GM21360 (cell line): ENCODE results near the gene SOX18.
A peak's percentile ranks its signal among the peaks of the same experiment; 100 is the strongest.

Experiments used
- ATAC-seq: cut with Tn5 transposase; IDR thresholded peaks from one replicate; pipeline ENCODE4 v1.9.1; 2021; ENCODE audit warnings: mild to moderate bottlenecking, moderate library complexity; ENCODE audit not compliant: unreplicated experiment

The SOX18 gene

DNA sequence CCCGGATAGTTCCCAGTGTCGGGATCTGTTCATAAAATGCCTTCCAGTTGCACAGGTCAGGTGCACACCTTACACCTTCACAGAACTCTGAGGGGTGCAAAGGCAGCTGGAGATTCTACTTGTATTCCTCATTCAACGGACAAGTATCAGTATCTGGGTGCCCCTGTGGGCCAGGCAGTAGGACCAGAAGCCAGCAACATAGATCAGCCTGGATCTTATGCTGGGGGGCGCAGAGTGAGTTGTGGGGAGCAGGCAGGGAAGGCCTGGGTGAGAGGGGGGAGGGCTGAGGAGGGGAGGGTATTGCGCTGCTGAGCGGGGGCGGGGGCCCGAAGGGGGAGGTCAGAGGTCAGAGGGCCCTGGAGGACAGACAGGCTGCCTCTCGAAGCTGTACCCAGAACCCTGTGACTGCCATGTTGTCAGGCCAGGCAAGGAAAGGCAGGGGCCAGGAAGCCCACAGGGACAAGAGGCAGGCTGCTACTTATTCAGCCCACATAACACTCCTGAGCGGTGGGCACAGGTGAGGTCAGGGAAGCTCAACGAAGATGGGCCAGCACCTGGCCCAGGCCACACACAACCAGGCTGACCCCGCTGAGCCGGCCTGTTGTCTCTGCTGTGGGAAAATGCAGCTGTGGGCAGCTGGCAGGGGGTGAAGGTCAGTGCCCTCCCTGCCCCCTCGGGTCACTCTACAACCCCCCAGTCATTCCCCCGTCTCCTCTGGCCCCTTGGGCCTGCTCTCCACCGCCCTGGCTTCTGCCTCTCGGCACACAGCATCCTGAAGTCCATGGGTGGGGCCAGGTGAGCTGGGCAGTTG is 31.6 kb upstream of the SOX18 start:
- no peak for ATAC-seq

DNA sequence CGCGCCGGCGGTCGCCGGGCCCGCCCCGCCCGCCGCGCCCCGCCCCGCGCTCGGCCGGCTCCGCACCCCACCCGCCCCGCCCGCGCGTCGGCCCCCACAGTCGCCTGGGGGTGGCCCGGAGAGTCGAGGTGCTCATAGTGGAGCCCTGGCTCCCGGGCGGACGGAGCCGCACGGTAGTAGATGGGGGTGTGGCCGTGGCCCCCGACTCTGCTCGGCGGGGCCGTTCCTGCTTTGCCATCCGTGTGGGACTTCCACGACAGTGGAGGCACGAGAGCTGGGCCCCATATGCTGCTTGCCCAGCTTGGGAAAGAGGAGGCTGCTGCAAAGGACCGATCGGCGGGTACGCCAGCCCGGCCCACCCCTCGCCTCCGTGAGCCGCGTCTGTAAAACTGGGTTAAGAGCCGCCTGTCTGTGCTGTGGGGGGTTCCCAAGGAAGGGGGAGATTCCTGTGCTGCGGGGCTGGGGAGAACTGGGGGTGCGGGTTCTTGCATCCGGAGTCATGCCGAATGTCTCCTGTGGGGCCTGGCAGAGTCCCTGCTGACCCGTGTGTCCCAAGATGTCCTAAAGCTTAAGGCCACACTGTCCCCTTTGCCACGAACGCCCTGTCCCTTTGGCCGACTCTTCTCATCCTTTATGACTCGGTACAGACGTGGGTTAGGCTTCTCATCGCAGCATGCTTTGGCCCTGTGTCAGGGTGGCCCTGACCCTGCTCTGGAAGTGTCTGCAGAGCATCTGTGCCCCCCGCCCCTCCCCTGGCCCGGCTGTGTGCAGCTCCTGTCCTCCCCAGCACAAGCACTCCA is 30.8 kb upstream of the SOX18 start, which contains the start of gene OPRL1:
Gene OPRL1, plus strand, starts transcription at position 70 of the 800 bp plus-strand sequence. CDS start 12,639 bp downstream, outside the sequence.
- ATAC-seq, result no peak

DNA sequence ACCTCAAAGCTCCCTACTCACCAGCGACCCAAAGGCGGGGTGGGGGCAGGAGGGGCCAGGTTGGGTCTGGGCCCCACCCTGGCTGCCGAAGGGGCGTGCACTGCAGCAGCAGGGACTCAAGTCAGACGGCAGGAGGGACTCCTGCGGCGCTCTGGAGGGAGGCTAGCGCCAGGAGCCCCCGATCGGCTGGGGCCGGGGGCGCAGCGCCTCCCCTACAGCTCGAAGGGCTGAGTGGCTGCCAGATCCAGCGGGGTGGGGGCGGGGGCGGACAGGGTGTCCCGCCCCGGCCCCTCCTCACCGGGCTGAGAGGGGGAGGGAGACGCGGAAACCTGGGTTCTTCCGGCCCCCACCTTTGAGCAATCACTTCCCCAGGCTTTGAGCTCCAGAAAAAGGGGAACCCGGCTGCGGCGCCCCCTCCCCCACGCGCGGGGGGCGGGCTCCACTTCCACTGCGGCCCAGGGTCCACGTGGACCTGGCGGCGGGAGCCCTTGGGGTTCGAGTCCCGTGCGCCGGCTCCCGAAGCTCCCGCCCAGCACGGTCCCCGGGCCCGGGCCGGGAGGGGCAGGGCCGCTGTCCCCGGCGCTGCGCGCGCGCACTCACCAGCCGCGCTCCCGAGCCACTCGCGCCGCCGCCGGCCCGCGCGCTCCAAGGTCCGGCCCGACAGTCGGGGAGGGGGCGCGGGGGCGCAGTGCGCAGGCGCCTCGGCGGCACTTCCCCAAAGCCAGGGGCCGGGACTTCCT is 30.0 kb upstream of the SOX18 start, which contains the start of gene RGS19:
Gene RGS19, minus strand, starts transcription at position 246 of the 740 bp plus-strand sequence. CDS start 2,632 bp downstream, outside the sequence.
- peak; percentile 36 for ATAC-seq

DNA sequence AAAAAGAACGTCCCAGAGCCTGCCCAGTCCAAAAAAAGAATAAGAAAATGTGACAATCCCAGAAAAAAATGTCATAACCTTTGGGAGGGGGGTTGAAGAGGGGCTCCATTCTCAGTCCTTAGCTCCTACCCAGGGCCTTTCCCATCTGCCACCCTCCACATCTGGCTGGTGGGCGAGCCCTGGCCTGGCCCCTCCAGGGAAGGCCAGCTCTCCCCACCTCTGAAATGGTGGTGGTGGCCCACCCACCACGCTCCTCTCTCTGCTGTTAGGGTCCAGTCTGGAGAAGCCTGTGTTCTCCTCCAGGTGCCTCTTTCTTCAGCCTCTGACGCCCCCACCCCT is 29.5 kb upstream of the SOX18 start:
- ATAC-seq, result no peak

DNA sequence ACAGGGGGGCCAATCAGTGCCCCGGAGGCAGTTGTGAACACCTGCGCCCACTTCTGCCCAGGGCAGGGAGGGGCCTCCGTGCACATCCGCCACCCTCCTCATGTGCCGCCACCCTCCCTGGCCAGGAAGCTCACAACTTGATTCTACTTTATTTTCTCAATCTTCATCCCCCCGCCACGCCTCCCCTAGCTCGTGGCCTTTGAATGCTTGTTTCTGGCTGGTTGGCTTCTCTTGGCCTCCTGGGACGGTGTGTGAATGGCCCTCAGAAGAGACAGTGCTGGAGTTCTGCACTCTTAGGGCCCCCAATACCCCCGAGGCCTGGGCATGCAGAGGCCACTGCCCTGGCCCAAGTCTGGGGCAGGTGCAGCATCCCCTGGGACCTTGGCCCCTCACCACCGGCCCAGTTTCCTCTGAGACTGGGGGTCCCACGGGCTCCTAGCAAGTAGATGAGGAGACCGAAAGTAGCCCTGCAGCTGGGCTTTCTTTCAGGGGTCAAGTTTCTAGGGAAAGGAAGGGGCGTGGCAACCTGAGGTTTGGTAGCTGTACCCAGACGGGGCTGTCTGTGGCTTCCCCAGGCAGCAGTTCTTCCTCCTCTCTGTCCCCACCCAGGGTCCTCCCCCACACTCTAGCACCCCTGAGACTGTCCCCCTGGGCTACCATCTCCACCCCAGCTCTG is 28.6 kb upstream of the SOX18 start:
- no peak for ATAC-seq

DNA sequence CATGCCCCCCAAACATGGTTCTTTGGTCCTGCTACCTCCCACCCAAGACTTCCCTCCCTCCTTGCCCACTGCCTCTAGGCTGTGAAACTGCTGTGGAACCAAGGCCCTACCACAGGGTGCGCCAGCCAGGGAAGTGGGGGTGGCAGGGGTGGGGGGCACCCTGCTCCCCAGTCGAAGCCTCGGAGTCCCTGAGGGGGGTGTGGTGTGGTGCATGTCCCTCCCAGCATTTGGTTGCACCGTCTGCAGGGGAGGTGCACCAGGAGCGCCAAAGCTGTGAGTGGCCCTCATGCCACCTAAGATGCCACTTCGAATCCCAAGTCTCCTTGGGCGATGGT is 28.1 kb upstream of the SOX18 start:
- ATAC-seq, result no peak

DNA sequence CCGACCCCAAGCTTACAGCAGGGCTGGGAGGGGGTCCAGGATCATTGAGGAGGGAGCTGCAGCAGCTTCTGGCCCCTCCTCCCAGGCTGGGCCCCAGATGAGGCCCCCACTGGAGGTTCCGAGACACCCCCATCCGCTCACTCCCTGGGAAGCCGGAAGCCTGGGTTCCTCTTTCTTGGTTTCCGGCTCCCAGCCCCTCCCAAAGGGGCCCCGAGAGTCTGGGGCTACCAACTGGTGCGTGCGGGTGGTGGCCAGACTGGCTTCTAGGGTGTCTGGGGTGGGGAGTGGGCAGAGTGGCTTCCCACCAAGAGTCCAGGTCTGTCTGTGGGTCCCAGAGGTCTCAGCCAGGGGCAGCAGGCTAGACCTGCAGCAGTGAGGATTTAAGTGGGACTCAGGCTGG is 27.7 kb upstream of the SOX18 start:
- no peak for ATAC-seq

DNA sequence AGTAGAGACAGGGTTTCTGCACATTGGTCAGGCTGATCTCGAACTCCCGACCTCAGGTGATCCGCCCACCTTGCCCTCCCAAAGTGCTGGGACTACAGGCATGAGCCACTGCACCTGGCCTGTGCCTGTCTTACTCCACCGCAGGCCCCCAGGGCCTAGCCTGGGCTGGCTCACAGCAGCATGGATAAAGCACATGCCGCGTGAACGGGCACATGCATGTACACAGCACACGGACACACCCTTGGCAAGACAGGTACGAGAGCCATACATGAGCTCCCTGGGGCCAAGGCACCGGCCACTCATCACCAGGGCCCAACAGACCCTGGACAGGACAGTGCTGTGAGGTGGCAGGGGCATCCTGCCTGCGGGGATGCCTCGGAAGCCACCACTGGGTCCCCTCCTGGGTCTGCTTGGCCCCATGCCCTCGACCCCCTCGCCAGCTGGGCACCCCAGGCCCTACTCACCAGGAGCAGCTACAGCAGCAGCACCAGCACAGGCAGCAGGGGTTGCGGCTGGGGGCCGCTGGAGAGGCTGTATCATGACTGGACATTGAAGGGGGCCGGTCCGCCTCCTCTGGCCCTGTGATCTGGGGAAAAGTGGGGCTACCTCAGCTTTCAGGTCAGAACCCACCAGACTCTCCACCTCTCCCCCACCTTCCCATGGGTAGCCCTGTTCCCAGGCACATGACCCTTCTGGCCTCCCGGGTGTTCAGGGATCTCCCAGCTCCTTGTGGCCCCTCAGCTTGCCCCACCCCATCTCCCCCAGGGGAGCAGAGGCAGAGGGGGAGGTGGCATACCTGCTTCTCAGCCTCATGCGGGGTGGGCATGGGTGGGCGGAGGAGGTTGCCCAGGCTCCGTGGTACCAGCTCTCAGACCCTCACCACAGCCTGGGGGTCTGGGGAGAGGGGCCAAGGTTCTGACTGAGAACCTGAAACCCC is 26.9 kb upstream of the SOX18 start:
- no peak for ATAC-seq

DNA sequence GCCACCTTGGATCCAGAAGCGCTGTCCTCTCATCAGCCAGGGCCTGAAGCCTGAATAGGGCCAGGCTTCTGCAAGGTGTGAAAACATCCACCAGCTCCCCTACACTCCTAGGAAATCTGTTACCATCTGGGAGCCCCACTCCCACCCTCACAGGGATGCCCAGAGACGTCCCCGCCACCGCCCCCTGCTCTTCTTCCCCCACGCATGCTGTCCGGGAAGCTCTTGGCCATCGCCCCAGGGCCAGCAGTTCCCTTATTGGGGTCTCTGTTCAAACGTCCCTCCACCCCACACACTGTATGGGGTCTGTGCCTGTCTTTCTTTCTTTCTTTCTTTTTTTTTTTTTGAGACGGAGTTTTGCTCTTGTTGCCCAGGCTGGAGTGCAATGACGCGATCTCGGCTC is 26.1 kb upstream of the SOX18 start:
- ATAC-seq, result no peak

DNA sequence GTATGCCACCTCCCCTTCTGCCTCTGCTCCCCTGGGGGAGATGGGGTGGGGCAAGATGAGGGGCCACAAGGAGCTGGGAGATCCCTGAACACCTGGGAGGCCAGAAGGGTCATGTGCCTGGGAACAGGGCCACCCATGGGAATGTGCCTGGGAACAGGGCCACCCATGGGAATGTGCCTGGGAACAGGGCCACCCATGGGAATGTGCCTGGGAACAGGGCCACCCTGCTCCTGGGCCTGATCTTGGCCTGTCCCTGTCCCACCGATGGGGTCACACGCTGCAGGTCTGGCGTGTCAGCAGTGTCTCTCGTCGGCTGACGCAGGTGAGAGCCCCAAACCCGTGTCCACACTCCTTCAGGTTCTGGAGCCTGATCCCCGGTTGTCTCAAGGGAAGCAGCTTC is 25.5 kb upstream of the SOX18 start:
- no peak for ATAC-seq

DNA sequence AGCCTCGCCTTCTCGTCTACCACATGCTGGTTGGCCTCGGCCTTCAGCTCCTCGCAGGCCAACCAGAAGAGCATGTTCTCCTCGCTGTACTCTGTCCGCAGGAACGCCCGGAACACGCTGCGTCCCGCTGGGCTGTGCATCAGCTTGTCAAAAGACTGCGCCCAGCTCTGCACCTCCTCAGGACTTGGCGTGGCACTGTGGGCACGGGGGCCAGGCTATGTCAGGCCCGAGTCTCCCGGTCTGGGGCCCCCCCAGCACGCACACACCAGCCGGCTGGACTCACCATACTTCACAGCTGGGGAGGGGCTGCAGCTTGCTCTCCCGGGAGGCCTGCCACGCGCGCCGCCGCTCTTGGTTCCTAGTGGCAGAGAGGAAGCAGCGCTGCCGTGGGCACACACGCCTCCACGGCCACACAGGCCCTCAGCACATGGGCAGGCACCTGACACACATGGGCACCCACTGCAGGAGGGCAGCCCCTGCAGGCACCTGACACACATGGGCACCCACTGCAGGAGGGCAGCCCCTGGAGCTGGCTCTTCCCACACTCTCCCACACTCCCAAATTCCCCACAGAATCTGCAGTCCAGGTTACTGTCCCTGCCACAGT is 24.8 kb upstream of the SOX18 start:
- no peak for ATAC-seq

DNA sequence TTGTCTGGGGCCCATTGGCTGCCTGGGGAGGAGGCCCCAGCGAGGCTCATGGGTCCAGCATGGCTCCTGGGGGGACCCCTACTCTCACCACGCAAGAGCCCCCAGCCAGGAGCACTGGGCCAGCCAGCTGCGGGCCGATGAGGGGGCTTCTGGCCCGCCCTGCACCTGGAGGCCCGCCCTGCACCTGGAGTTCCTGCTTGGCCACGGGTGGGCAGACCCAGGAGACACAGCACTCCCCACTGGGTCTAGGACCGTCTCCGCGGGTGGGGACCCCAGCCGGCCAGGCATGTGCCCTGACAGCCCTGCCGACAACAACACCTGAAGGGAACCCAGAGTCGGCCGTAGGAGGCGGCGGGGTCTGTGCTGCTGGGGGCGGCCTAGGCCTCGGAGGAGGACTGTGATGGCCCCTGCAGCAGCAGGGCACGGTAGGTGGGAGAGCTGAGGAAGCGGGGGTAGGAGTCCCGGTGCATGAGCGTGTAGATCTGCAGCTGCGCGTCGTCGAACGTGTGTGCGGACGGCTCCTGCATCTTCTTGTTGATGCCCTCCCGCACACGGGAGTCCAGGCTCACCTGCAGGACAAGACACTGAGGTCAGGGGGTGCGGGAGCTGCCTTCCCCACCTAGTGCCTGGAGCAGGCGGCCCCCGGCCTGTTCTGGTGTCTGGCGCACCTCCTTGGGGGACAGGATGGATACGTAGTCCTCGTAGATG is 24.2 kb upstream of the SOX18 start:
- ATAC-seq, result no peak

DNA sequence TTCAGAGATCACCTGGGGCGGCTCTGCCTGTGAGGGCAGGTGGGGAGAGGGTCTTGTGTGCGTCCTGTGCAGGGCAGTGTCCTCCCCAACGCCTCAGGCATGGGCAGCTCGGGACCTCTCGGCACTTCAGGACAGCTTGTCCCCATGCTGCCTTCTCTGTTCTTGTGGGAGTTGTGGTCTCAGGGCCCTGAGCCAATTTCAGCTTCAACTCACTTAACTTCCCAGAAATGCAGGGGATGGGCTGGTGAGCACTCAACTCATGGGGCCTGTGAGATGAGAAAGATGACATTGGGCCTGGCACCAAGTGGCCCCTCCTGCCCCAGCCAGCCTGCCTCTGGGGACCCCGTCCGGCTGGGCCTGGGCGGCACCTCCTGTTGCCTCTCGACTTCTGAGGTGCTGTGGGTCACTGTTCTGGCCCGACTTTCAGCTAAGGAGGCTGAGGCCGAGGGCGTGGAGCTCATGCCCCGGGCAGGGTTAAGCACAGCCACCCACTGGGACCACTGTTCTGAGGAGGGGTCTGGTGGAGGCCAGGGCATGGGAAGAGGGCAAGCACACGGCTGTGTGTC is 23.1 kb upstream of the SOX18 start:
- ATAC-seq, result no peak

DNA sequence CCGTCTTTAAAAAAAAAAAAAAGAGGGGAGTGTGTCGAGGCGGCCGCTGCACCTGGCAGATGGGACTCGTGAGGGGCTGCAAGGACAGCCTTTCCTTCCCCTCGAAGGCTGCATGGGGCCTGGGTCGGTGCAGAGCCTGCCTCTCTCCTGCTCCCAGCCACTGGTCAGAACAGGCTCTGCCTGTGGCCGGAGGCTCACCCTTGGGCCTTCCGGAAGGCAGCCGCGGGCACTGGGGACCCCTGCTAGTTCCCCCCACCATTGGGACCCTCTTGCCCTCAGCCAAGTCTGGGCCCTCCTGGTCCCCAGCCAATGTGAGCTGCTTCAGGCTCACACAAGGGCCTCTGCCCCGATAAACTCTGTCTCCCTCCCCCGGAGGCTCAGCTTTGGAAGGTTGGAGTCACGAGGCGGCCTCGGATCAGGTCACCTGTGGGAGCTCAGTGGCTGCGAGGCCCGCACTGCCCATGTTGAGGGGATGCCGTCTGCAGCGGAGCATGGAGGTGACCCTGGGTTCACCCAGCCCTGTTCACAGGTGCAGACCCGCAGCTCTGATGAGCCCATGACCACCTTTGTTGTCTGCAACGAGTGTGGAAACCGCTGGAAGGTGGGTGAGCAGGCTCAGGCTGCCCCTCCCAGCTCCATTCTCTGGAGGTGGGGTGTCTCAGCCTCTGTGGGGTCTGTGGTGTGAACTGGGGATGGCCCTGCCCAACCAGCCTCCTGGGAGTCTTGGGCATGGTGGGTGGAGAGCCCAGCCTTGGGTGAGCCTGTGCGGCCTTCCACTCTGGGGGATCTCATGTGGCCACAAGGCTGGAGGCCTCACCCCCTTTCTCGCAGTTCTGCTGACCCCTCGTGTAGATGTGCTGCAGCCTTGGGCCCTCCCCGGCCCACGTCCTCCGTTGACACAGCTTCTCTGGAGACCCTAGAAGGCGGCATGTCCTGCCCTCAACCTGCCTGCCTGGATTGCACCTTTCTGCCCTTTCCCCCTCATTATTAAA is 22.2 kb upstream of the SOX18 start:
- no peak for ATAC-seq

DNA sequence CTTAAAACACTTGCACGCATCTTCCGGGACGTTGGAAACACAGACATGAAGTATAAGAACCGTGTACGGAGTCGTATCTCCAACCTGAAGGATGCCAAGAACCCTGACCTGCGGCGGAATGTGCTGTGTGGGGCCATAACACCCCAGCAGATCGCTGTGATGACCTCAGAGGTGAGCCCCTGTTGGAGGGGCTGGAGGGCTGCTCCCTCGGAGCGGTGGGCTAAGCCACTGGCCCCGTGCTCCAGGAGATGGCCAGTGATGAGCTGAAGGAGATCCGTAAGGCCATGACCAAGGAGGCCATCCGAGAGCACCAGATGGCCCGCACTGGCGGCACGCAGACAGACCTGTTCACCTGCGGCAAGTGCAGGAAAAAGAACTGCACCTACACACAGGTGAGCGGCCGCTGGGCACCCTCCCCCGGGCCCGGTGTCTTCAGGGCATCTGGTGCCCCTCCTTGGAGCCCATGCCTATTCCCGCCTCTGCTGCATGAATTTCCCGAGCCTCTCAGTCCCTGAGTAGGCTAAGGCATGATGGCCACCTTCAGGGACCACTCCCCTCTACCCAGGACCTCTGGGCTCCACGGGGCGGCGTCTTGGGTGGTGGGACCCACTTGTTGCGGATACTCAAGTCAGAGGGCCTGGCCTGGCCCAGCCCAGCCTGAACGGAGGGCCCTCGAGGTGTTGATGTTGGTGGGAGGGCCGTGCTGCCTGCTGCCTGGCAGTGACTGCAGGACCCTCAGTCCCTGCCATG is 21.0 kb upstream of the SOX18 start:
- no peak for ATAC-seq

DNA sequence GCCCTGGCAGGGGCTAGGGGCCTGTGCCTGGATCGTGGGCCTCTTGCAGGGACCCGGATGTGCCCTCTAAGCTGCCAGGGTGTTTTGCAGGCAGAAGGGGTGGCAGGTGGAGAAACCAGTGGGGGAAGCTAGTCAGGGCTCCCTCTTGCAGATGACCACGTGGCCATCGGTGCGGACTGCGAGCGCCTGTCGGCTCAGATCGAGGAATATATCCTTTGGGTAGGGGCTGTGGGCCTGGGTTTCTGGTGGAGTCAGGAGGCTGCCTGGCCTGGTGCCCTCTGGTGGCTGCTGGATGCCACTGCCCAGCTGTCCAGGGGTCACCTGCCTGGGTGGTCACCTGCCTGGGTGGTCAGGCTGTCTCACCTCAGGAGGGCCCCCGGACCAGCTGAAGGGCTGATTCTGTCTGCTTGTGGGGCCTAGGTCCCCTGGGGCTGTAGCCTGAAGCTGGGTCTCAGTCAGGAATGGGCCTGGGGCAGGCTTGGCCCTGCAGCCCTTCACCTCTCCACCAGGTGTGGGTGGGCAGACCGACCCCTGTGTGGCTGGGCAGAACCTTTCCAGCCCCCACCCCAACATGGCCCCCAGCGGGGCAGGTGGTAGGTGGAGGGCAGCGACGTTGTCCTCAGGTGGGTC is 20.3 kb upstream of the SOX18 start:
- no peak for ATAC-seq
